ENCODE measurements around the gene TUBA4B.

TUBA4B gene

DNA sequence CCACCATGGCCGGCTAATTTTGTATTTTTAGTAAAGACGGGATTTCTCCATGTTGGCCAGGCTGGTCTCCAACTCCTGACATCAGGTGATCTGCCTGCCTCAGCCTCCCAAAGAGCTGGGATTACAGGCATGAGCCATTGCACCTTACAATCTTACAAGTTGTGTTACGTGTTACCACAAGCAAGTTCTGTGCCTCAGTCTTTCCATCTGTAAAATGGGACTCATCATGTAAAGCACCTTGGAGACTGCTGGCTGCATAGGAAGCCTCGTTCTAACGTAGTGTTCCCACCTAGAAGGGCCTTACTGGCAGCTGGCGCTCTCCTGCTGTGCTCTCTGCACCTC lies 36.1 kb downstream of the TUBA4B start:
- TF ChIP-seq, protein P1, sequence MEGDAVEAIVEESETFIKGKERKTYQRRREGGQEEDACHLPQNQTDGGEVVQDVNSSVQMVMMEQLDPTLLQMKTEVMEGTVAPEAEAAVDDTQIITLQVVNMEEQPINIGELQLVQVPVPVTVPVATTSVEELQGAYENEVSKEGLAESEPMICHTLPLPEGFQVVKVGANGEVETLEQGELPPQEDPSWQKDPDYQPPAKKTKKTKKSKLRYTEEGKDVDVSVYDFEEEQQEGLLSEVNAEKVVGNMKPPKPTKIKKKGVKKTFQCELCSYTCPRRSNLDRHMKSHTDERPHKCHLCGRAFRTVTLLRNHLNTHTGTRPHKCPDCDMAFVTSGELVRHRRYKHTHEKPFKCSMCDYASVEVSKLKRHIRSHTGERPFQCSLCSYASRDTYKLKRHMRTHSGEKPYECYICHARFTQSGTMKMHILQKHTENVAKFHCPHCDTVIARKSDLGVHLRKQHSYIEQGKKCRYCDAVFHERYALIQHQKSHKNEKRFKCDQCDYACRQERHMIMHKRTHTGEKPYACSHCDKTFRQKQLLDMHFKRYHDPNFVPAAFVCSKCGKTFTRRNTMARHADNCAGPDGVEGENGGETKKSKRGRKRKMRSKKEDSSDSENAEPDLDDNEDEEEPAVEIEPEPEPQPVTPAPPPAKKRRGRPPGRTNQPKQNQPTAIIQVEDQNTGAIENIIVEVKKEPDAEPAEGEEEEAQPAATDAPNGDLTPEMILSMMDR (IDR thresholded peaks at IDR 0.05; ENCODE audit: control insufficient read depth, extremely low read depth, insufficient read depth) = no peak
- no peak overlapping the region for H3K4me3 ChIP-seq (ENCODE audit: low read depth, low read length)
- DNase-seq (ENCODE audit: low read depth) = no peak

DNA sequence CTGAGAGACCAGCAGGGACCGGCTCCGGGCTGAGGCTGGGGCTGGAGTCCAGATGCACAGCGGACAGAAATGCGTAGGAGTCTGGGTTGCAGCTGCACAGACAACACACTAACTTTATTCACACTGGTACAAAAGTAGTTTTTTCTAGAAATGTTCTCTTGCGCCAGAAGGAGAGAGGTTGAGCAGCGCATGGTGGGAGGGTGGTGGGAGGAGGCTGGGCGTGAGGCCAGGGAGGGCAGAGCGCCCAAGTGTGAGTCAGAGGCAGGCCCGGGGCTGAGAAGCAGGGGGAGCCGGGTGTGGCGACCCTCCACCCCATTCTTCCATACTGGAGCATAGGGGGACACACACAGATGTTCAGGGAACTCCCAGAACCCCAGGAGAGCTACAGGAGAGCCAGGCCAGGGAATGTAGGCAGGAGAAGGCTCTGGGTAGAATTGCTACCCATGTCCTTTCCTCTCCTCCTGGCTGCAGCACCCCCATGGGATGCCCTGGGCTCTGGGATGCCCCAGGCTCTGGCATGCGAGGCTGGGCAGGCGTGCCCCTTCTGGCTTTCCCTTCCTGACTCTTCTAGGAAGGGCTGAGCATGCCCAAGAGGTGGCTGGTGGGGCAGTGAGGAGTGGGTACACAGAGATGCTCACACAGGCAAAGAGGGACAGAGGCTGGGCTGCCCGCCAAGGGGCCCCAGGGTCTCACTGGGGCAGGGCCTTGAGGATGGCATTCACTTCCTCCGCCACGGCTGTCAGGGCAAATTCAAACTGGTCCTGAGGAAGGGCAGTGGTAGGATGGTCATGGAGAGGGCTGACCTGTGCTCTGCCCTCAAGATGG lies 36.7 kb downstream of the TUBA4B start:
- DNase-seq (ENCODE audit: low read depth) = no peak
- TF ChIP-seq, protein P1 (IDR thresholded peaks at IDR 0.05; ENCODE audit: control insufficient read depth, extremely low read depth, insufficient read depth) = no peak
- no peak overlapping the region for H3K4me3 ChIP-seq (ENCODE audit: low read depth, low read length)

DNA sequence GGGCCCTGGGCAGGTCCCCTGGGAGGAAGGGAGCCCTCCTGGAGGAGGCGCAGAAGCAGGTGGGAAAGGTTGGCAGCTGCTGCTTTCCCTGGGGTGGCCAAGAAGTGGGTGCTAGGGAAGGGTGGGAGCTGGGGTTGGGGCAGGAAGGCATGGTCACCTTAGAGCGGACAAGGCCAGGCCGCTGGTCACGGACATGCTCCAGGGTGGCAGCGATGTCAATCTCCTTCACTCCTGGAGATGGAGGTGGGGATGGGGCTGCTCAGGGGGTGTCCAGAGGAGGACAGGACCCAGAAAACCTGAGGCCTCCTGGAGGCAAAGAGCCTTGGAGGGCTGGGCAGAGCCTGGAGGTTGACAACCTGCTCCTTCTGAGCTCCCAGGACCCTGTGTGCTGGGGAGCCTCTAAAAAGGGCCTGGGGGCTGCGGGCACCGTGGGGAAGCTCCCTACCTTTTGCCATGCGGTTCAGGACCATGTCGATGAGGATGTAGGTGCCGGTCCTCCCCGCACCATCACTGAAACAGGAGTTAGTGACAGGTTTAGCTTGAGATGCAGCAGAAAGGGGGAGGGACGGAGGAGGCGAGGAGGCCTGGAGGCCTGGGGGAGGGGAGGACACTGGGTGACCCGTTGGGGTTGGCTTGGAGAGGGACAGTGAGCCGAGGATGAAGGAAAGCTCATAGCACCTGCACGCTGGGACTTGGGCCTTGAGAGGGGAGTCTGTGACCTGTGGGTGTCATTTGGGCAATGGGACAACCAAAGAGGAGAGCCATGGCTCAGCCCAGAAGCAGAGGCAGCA lies 37.5 kb downstream of the TUBA4B start:
- DNase-seq (ENCODE audit: low read depth) = no peak
- no peak overlapping the region for H3K4me3 ChIP-seq (ENCODE audit: low read depth, low read length)
- TF ChIP-seq, protein P1 (IDR thresholded peaks at IDR 0.05; ENCODE audit: control insufficient read depth, extremely low read depth, insufficient read depth) = no peak

DNA sequence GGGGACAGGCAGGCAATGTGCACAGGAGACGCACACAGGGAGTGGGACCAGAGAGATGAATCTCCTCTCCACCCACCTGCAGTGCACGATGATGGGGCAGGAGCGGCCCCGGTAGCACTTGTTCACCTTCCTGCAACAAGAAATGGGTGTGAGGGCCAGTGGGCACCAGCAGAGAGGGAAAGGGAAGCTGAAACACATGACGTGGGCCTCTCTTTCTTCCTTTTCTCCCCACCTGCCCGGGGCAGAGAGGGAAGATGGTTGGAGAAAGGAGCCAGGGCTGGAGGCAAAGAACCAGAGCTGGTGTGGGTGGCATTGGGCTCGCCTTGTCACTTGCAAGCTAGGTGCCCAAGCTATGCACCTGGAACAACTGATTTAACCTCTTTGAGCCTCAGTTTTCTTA lies 38.4 kb downstream of the TUBA4B start:
- TF ChIP-seq, protein P1 (IDR thresholded peaks at IDR 0.05; ENCODE audit: control insufficient read depth, extremely low read depth, insufficient read depth) = no peak
- H3K4me3 ChIP-seq (ENCODE audit: low read depth, low read length) = no peak overlapping the region
- no peak for DNase-seq (ENCODE audit: low read depth)

DNA sequence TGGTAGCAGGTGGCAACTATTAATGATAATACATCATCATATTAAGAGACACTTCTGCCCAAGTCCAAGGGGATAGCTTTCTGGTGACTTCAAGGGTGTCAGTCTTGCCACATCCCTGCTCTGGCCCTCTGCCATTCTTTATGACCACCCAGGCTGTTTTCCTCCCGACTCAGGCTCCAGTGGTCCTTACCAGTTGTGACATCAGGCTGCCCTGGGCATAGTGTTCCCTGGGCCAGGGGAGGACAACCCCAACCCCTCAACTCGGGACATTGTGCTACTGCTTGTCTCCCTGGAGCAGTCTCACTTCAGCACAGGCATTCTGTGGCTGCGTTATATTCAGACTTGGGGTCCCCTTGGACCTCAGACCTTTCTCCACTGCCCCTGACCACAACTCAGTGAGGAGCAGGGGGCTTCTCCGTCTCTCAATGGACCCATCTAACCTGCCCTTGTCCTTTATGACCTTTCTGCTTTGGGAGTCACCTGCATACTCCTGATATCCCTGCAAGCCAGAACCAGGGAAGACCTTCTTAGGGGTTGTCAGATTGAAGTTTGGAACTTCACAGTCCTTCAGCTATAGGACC lies 39.0 kb downstream of the TUBA4B start:
- no peak for DNase-seq (ENCODE audit: low read depth)
- TF ChIP-seq, protein P1 (IDR thresholded peaks at IDR 0.05; ENCODE audit: control insufficient read depth, extremely low read depth, insufficient read depth) = no peak
- no peak overlapping the region for H3K4me3 ChIP-seq (ENCODE audit: low read depth, low read length)

DNA sequence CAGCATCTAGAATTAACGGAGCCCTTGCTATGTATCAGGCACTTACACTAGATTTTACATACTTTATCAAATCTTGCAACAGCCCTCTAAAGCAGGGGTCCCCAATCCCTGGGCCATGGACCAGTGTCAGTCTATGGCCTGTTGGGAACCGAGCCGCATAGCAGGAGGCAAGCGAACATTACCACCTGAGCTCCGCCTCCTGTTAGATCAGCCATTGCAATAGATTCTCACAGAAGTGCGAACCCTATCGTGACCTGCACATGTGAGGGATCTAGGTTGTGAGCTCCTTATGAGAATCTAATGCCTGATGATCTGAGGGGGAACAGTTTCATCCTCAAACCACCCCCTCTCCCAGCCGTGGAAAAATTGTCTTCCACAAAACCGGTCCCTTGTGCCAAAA lies 39.6 kb downstream of the TUBA4B start:
- TF ChIP-seq, protein P1 (IDR thresholded peaks at IDR 0.05; ENCODE audit: control insufficient read depth, extremely low read depth, insufficient read depth) = no peak
- DNase-seq (ENCODE audit: low read depth) = no peak
- no peak overlapping the region for H3K4me3 ChIP-seq (ENCODE audit: low read depth, low read length)
